ENCODE measurements around the gene AMIGO1. TPM values are rescaled to one million over a fixed set of nuclear protein-coding genes. Genes with fewer than 3 reads are reported as not detected.
A peak's percentile ranks its signal among the peaks of the same experiment; 100 is the strongest.

Gene AMIGO1
- total RNA-seq, 2 donors from 2014 or later: 11.0 to 15.1 TPM

DNA sequence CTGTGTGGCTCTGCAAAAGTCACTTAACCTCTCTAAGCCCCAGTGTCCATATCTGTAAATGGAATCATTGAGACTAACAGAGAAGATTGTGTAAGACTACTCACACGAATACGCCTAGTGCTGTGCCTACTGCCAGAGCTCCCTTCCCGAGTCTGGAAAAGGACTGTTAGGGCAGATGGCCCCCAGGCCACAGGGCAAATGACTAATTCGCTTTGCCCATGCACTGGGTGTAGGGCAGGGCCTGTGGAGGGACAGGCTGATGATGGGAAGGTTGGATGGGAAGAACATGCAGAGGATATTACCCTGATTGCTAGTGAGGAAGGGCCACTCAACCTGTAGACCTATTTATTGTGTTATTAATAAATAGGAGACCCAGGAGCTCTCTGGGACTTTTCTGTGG is 26.0 kb upstream of the AMIGO1 start:
- H3K4me1 ChIP-seq: peaks cover 0 to 47% of the 10 kb centered on the region in 2 donors
- no peak overlapping the region for H3K4me3 ChIP-seq
- no peak for DNase-seq (ENCODE audit: low spot score)
- no peaks in the 10 kb centered on the region for H3K9me3 ChIP-seq
- TF ChIP-seq, protein P1, sequence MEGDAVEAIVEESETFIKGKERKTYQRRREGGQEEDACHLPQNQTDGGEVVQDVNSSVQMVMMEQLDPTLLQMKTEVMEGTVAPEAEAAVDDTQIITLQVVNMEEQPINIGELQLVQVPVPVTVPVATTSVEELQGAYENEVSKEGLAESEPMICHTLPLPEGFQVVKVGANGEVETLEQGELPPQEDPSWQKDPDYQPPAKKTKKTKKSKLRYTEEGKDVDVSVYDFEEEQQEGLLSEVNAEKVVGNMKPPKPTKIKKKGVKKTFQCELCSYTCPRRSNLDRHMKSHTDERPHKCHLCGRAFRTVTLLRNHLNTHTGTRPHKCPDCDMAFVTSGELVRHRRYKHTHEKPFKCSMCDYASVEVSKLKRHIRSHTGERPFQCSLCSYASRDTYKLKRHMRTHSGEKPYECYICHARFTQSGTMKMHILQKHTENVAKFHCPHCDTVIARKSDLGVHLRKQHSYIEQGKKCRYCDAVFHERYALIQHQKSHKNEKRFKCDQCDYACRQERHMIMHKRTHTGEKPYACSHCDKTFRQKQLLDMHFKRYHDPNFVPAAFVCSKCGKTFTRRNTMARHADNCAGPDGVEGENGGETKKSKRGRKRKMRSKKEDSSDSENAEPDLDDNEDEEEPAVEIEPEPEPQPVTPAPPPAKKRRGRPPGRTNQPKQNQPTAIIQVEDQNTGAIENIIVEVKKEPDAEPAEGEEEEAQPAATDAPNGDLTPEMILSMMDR (IDR thresholded peaks at IDR 0.05): no peak
- H3K27ac ChIP-seq: peak overlapping the region; percentile 74 to 75
- no peaks in the 10 kb centered on the region for H3K27me3 ChIP-seq
- H3K36me3 ChIP-seq: no peaks in the 10 kb centered on the region

DNA sequence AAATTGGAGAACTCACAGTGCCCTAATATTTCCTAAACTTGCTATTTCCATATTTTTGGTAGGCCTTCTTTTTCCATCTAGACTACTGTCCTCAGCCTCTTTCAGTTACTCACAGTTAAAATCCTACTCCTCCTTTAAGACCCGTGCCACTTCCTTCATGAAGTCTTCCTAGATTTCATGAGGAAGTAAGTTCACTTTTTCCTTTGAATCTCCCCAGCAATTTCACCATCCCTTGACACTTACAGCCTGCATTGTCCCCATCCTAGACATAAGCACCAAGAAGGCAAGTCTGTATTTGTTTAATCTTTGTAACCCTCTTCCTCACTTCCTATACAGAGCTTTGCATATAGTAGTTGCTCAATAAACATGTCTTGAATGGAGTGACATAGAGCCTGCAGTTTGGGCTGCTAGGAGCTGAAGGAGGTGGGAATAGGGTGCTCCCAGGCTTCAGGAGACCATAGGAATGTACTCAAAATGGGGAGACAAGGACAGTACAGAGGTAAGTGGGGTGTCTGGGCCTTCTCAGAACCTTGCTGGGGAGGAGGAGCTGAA is 24.9 kb upstream of the AMIGO1 start:
- Histone ChIP-seq H3K9me3 (no peaks in the 10 kb centered on the region), H3K27ac (peak overlapping the region in 1 of 2 donors; percentile 75), H3K4me1 (peaks cover 0 to 55% of the 10 kb centered on the region in 2 donors), H3K4me3 (no peak overlapping the region), H3K27me3 (no peaks in the 10 kb centered on the region), H3K36me3 (no peaks in the 10 kb centered on the region)
- TF ChIP-seq, protein P1 (IDR thresholded peaks at IDR 0.05): no peak
- DNase-seq (ENCODE audit: low spot score): no peak

DNA sequence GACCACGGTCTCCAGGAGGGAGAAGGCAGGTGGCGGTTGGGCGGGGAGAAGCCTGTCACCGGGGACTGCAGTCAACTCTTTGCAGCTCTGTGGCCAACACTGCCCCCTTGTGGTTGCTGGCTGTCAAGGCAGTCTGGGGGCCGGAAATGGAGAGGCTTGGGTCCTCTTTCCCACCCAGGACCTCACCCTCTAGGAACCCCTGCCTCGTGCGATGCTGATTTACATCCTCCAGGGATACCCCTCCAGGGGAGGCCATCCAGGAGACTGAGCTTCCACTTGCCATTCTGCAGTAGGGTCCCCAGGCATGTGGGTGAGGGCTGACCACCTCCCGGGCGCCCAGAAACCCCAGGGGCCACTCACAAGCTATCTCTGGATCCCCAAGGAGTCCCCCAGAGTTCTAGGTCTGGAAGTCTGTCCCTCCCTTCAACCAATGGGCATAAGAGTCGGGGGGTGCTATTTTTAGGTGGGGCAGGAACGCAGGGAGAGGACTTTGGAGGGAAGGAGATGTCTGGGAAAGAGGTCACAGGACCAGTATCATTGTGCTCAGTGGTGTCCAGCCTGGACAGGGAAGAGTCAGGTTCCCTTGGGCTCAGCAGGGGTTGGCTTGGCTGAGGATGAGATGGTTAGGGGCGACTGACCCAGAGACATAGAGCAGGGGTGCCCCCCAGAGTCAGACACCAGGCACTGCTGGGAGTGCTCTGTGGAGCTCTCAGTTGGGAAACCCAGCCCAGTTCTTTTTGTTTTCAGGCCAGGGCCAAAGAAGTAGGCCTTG is 23.0 kb upstream of the AMIGO1 start:
- Histone ChIP-seq H3K36me3 (no peaks in the 10 kb centered on the region), H3K9me3 (no peaks in the 10 kb centered on the region), H3K4me1 (peaks cover 0 to 55% of the 10 kb centered on the region in 2 donors), H3K27ac (peak overlapping the region; percentile 37 to 49), H3K27me3 (no peaks in the 10 kb centered on the region), H3K4me3 (peak overlapping the region in 1 of 2 donors; percentile 28)
- TF ChIP-seq, protein P1 (IDR thresholded peaks at IDR 0.05): peak; percentile 94 to 99
- peak; percentile 89 for DNase-seq (ENCODE audit: low spot score)

DNA sequence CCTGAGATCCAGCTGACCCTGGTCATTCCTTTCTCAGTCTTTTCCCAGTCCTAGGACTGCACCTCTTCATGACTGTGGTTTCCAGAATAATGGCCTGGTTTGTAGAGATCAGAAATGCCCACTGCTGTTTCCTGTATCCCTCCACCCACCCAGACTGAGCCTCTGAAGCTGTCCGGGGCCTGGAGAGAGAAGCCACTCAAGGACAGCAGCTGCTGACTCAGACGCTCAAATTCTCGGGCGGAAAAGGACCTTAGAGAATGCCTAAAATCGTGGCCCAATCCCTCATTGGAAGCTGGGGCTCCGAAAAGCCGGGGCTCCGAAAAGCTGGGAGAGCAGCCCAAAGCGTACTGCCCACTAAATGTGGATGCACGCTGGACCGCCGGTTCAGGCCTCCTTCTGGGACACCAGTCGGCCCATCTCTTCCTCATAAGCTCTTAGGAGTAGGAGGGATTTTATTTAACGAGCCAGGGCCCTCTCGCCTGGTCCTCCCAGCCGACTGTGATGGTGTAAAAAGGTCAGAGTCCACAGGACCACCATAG is 22.4 kb upstream of the AMIGO1 start:
- no peak overlapping the region for H3K27ac ChIP-seq
- H3K9me3 ChIP-seq: no peaks in the 10 kb centered on the region
- DNase-seq (ENCODE audit: low spot score): no peak
- peaks cover 0 to 53% of the 10 kb centered on the region in 2 donors for H3K4me1 ChIP-seq
- H3K4me3 ChIP-seq: peak overlapping the region in 1 of 2 donors; percentile 28
- no peaks in the 10 kb centered on the region for H3K27me3 ChIP-seq
- TF ChIP-seq, protein P1 (IDR thresholded peaks at IDR 0.05): no peak
- no peaks in the 10 kb centered on the region for H3K36me3 ChIP-seq

DNA sequence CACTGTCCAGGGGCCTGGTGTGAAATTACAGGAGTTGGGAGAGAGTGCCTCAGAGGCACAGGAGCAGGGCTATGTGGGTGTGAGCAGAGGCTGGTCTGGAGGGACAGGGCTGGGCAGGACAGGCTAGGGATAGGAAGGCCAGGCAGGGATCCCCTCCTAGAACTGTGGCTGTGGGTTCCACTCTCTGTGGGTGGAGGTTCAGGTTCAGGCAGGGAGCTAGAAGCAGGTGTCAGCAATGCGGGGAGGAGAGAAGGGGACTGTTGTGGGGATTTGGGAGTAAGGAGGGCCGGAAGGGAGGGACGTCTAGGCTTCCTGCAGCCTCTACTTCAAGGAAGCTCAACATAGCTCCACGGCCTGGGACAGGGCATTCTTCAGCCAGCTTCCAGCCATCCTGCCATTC is 21.9 kb upstream of the AMIGO1 start:
- Histone ChIP-seq H3K36me3 (no peaks in the 10 kb centered on the region), H3K4me3 (no peak overlapping the region), H3K27me3 (no peaks in the 10 kb centered on the region), H3K4me1 (peaks cover 0 to 48% of the 10 kb centered on the region in 2 donors), H3K27ac (no peak overlapping the region), H3K9me3 (no peaks in the 10 kb centered on the region)
- DNase-seq (ENCODE audit: low spot score): peak; percentile 26
- TF ChIP-seq, protein P1 (IDR thresholded peaks at IDR 0.05): no peak
